ENCODE measurements around the gene XRCC1. TPM values are rescaled to one million over a fixed set of nuclear protein-coding genes. Genes with fewer than 3 reads are reported as not detected.

The XRCC1 gene
- total RNA-seq, 1 experiment from 2014 or later: 37.4 TPM

GRCh38 chr19:43572171-43572588, 3.1 kb downstream of the XRCC1 start:
- CTCF ChIA-PET: no interaction called here

More at GRCh38 chr19:43572171-43572588, 3.1 kb downstream of the XRCC1 start:
- POLR2A ChIA-PET: no interaction called here
- BruUV-seq (replicated peaks): no TSS peak
- no peaks in the 10 kb centered on the region for H3K9me2 ChIP-seq (ENCODE audit: insufficient read depth)
- H3K79me2 ChIP-seq (ENCODE audit: insufficient read depth, low read length): peaks cover 10% of the 10 kb centered on the region; the same call in 1 of the 2 replicates
- H3K9me3 ChIP-seq (ENCODE audit: control insufficient read depth in 1 of 2, insufficient read depth in 1 of 2, low read depth in 1 of 2, low read length in 2 of 2): no peaks in the 10 kb centered on the region
- no peak overlapping the region for H3K27ac ChIP-seq (ENCODE audit: low read depth, low read length)
- H4K20me1 ChIP-seq (ENCODE audit: insufficient read depth): no peaks in the 10 kb centered on the region
- no peak for ATAC-seq
- H3K4me2 ChIP-seq (ENCODE audit: low read length): no peak overlapping the region
- no peaks in the 10 kb centered on the region for H3K27me3 ChIP-seq (ENCODE audit: insufficient read depth, low read length)
- RAD21 ChIA-PET (ENCODE audit: low non-redundant PET in 1 of 2, low total read pairs in 2 of 2, uncharacterized antibody in 2 of 2, unreplicated experiment in 2 of 2): no interaction called here
- H3K9ac ChIP-seq (ENCODE audit: low read length): no peak overlapping the region
- DNase-seq (ENCODE audit: low read depth, low spot score): no peak
- no peaks in the 10 kb centered on the region for H3K36me3 ChIP-seq (ENCODE audit: control insufficient read depth in 1 of 2, insufficient read depth in 2 of 2, low read length in 2 of 2)
- H3K4me3 ChIP-seq (replicated peaks in 1 of 2; ENCODE audit: low read depth in 1 of 2, low read length in 2 of 2): no peak overlapping the region
- H3K4me1 ChIP-seq (ENCODE audit: control insufficient read depth in 1 of 2, insufficient read depth in 2 of 2, low read length in 2 of 2): peaks cover 11 to 14% of the 10 kb centered on the region in 2 experiments
- intact Hi-C loops (cut with micrococcal nuclease): no loop called here
- no peak overlapping the region for H2AFZ ChIP-seq (ENCODE audit: low read depth, low read length, poor library complexity, severe bottlenecking)
- TF ChIP-seq ZFX (IDR thresholded peaks at IDR 0.05) (no peak), EZH2 (IDR thresholded peaks at IDR 0.05) (no peak), POLR2A (IDR thresholded peaks at IDR 0.05; ENCODE audit: borderline replicate concordance, extremely low read depth, insufficient read depth, insufficient read length) (no peak), REST (IDR thresholded peaks at IDR 0.05; ENCODE audit: low read depth) (no peak), FOSL1 (IDR thresholded peaks at IDR 0.05; ENCODE audit: low read depth) (no peak), SRF (IDR thresholded peaks at IDR 0.05; ENCODE audit: low read depth) (no peak), CTCF (IDR thresholded peaks at IDR 0.05 in 2 of 3, conservative IDR thresholded peaks at IDR 0.05 in 1 of 3; ENCODE audit: borderline replicate concordance in 1 of 3, insufficient read depth in 1 of 3, low read depth in 2 of 3, low read length in 2 of 3) (no peak), ELF1 (IDR thresholded peaks at IDR 0.05; ENCODE audit: borderline replicate concordance, low read depth) (no peak)

Data from HCT116 (cell line).